ENCODE measurements around the gene PHKG2.
"Not testable (repeated sequence)": the region's sequence is repeated elsewhere in the genome, so short reads cannot be mapped to it uniquely, and the experiment has no call there.

PHKG2 gene, protein sequence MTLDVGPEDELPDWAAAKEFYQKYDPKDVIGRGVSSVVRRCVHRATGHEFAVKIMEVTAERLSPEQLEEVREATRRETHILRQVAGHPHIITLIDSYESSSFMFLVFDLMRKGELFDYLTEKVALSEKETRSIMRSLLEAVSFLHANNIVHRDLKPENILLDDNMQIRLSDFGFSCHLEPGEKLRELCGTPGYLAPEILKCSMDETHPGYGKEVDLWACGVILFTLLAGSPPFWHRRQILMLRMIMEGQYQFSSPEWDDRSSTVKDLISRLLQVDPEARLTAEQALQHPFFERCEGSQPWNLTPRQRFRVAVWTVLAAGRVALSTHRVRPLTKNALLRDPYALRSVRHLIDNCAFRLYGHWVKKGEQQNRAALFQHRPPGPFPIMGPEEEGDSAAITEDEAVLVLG

DNA sequence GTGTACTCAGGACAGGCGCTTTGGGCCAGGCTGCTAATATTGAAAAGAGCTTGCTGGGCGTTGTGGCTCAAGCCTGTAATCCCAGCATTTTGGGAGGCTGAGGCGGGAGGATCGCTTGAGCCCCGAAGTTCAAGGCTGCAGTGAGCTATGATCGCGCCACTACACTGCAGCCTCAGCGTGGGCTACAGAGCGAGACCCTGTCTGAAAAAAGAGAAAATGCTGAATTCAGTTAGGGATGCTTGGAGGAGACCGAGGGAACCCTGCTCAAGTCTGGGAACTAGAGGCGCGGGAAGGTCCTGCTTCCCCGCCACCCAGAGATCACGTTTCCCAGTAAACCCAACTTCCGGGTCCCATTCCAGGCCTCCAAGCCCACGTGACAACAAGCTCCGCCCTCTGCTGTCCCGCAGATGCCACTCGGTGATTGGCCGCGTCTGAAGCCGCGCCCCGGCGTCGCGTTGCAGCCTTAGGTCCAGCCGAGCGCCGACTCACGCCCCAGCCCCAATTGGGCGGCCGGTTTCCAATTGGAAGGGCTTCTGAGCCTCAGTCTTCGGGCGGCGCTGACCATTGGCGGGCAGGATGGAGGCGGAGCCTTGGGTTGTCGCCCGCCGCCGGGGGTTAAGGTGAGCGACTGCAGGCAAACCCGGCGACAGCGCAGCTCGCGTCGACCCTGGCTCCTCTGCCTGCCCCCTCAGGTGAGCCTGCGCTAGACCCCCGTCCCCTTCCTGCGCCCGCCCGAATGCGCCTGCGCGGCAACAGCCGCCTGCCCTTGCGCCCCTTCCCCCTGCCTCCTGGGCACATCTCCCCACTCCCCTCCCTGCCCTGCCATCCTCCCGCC is at the start of gene PHKG2:
Gene PHKG2 (plus strand): TSS at position 627 of the 835 bp plus-strand sequence. CDS start 396 bp downstream, outside the sequence.
- peak; percentile 98 for DNase-seq

DNA sequence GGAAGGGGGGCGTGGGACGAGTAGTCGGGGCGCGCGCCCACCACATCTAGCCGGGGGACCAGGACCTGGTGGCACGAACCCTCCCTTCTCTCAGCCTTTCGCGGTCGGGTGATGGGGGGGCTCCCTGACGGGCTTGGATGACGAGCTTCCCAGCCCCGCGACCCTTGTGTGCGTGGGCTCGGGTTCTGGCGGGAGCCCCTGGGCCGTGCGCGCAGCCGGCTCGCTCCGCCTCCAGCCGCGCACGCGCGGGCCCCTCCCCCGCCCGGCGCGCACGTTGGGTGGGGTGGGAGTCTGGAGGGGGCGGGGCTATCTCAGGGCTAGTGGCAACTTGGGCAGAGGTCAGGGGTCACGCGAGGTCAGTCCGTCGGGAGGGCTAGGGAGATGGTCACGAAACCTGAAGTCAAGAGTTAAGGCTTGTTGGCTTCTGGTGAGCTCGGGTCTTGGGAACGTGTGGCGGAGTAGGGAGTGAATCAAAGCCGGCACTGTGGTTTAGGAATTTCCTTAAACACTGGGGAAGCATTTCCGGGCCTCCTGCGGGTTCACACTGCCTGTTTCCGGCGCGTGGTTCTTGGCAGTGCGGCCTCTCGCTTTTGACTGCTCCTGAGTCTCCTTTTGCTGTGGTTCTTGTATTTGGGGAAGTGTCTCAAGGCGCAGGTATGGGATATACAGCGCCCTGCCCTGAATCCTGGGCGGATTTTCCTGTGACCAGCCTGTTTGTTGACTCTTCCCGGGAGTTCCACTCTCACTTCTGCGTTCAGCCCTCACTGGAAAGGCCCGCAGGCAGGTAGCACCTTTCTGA is 49.2 kb upstream of the PHKG2 start, which contains the start of gene SRCAP:
Gene SRCAP (plus strand): TSS at position 356 of the 799 bp plus-strand sequence. CDS start 1,654 bp downstream, outside the sequence.
- peak; percentile 89 for DNase-seq

DNA sequence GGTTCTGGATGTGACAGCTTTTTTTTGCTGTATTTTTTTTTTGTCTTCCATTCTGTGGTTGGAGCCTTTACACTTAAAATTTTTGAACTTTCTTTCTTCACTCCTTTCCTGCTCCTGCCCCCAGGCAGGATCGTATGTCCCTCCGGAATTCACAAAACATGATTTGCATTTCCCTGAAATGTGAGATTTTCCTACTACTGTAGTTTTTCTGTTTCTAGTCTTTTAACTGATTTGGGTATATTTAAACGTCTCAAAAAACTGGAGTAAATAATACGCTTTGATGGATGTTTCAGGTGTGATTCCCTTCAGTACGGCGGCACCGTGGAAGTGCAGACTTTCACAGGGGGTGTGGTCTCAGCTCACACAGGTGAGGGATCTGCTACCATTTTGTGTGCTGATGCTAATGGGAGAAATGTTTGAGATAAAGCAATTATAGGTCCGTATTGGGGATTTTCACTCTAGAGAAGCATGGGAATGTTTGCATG is 48.6 kb upstream of the PHKG2 start:
- DNase-seq = no peak

DNA sequence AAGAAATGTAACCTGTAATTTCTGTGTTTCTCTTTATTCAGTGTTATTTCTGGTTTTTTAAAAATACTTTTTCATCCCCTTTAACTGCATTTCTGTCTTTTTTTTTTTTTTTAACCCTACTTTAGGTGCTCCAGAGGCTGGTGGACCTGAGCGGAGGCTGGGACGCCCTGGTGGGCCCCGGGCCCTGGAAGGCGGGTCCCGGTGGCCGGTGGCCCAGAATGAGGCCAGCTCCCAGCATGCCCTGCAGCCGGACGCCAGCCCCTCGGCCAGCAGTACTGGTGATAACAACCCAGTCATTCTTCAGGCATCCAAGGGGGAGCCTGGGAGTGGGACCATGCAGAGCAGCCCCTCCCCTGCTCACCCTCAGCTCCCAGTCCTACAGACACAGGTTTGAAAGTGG is 47.7 kb upstream of the PHKG2 start:
- DNase-seq = no peak

DNA sequence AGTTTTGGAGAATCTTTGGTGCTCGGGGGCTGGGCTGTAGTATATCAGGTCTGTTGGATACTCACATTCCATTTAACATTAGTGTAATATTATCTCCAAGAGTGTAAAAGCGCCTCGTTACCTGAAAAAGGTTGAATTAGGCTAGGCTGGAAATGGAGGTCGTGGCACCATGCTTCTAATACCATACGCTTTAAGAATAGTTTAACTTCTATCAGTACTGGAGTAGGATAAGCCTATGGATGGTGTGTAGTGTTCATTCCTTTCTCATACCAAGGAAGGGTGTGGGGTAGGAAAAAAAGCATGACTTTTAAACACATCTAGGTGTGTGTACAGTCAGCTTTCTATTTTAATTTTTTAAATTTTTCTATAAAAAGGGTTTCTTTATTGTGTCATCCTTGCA is 47.3 kb upstream of the PHKG2 start:
- no peak for DNase-seq

DNA sequence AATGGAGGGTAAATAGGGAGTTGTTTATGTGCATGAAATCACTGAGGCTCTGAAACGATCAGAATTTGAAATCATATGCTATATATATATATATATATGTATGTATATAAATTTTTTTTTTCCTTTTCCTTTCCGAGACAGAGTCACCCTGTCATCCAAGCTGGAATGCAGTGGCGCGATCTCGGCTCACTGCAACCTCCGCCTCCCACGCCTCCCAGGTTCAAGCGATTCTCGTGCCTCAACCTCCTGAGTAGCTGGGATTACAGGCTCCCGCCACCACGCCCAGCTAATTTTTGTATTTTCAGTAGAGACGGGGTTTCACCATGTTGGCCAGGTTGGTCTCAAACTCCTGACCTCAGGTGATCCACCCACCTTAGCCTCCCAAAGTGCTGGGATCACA is 45.2 kb upstream of the PHKG2 start:
- DNase-seq = not testable (repeated sequence)

DNA sequence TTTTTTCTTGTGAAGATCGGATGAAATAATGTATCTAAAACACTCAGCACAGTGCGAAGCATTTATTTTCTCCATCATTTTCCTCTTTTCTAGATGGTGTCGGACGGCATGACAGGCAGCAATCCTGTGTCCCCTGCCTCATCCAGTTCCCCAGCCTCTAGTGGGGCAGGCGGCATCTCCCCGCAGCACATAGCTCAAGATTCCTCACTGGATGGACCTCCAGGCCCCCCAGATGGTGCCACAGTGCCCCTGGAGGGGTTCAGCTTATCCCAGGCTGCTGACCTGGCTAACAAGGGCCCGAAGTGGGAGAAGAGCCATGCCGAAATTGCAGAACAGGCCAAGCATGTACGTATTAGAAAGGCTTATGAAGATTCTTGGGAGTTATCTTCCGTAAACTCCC is 44.3 kb upstream of the PHKG2 start:
- DNase-seq = no peak

DNA sequence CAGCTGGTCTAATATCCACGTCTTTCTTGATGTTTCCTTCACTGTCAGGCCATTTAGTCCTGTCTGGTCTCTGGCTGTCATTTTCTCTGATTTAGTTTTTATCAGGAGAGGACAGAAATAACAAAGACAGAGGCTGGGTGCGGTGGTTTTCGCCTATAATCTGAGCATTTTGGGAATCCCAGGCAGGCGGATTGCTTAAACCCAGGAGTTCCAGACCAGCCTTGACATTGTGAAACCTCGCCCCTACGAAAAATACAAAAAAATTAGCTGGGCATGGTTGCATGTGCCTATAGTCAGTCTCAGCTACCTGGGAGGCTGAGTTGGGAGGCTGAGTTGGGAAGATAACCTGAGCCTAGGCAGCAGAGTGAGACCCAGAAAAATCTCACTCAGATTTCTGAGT is 42.2 kb upstream of the PHKG2 start:
- no peak for DNase-seq

DNA sequence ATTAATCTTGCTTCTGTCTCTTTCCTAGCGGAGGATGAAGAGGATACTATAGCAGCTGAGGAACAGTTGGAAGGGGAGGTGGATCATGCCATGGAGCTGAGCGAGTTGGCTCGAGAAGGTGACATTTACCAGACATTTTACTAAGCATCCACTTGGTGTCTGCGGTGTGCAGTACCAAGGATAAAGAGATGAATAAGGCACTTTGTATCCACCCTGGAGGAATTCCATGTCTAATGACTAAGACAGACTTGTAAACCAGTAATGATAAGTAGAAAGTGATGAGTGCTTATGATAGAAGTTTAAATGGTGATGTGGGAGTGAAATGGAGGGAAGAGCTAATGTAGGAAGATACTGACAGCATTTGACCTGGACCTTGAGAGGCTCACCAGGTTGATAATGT is 37.3 kb upstream of the PHKG2 start:
- DNase-seq = no peak

DNA sequence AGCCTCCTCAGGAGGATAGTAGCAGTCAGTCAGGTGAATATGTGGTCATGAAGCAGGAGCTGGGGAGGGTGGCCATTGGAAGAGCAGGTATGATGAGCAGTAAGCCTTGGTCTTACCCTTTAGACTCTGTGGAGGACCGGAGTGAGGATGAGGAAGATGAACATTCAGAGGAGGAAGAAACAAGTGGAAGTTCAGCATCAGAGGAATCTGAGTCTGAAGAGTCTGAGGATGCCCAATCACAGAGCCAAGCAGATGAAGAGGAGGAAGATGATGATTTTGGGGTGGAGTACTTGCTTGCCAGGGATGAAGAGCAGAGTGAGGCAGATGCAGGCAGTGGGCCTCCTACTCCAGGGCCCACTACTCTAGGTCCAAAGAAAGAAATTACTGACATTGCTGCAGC is 36.5 kb upstream of the PHKG2 start:
- DNase-seq = no peak

DNA sequence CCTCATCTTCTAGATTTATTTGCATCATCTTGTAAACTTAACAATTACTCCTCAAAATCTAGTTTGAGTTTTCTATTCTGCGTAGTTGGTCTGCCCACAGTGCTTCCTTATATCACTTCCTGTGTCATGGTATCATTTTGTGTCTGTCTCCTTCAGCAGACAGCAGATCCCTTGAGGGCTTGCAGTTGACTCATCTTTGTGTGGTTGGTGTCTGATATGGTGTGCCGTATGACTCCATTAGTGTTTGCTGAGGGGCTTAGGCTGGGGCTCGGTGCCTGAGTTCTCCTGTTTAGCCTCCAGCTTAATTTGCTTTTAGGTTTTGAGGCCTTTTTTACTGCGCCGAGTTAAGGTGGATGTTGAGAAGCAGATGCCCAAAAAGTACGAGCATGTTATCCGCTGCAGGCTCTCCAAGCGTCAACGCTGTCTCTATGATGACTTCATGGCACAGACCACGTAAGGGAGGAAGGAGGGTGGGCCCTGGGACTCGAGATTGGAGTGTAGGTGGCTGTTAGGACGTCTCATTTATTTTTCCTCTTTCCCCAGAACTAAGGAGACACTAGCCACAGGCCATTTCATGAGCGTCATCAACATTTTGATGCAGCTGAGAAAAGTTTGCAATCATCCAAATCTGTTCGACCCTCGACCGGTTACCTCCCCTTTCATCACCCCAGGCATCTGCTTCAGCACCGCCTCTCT is 32.3 kb upstream of the PHKG2 start:
- peak; percentile 50 for DNase-seq

DNA sequence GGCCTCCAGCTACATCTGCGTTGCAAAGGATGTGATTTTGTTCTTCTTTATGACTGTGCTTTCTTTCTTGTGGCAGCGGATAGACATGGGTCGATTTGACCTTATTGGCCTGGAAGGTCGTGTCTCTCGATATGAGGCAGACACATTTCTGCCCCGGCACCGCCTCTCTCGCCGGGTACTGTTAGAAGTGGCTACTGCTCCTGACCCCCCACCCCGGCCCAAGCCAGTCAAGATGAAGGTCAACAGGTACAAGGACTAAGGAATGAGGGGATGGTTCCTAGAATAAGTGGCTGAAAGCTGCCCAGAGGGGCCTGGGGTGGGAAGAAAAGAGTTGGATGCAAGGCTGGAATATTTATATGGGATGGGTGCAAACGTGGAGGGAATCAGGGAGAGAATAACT is 28.1 kb upstream of the PHKG2 start:
- no peak for DNase-seq

DNA sequence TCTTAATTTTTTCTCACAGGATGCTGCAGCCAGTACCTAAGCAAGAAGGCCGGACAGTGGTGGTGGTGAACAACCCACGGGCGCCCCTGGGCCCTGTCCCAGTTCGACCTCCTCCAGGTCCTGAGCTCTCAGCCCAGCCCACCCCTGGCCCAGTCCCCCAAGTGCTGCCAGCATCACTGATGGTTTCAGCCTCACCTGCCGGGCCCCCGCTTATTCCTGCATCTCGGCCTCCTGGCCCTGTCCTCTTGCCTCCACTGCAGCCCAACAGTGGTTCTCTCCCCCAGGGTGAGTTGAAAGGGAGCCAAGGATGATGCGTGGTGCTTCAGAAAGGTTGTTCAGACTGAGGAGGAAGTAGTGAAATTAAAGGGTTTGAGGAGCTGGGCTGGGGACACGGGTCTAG is 27.5 kb upstream of the PHKG2 start:
- no peak for DNase-seq

DNA sequence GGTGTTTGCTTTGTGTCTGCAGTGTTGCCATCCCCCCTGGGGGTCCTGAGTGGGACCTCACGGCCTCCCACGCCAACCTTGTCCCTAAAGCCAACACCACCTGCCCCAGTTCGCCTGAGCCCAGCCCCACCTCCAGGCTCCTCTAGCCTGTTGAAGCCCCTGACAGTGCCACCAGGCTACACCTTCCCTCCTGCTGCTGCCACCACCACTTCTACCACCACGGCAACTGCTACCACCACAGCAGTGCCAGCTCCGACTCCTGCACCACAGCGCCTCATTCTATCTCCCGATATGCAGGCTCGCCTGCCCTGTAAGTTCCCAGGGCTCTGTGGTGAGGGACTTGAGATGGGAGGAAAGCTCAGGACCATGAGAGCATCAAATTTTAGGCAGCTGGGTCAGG is 27.1 kb upstream of the PHKG2 start:
- no peak for DNase-seq

DNA sequence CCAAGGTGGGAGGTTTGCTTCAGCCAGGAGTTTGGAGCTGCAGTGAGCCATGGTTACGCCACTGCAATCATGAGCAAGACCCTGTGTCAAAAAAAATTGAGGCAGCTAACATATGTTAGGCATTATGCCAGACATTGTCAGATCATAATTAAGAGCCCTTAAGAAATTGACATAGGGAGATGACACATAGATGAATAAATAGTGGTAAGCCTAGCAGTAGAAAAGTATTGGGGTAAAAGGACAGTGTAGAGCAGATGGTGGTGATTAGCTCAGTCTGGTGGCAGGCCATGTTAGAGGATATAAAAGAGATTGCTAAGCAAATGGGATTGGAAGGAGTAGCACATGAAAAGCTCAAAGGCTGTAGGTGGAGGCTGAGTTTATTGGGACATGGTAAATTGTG is 26.6 kb upstream of the PHKG2 start:
- DNase-seq = no peak

DNA sequence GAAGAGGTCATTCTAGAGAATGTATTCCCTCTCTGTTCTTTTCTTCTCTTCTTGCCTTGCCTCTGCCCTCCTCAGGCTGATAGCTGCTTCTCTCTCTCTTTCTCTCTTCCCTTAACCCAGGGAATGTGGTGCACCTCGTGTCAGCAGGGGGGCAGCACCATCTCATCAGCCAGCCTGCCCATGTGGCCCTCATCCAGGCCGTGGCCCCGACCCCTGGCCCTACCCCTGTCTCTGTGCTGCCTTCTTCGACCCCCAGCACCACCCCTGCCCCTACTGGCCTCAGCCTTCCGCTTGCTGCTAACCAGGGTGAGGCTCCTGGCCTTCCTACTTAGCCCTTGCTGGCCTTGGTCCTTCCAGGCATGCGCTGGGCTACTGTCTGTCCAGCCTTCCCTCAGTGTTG is 25.8 kb upstream of the PHKG2 start:
- DNase-seq = no peak

DNA sequence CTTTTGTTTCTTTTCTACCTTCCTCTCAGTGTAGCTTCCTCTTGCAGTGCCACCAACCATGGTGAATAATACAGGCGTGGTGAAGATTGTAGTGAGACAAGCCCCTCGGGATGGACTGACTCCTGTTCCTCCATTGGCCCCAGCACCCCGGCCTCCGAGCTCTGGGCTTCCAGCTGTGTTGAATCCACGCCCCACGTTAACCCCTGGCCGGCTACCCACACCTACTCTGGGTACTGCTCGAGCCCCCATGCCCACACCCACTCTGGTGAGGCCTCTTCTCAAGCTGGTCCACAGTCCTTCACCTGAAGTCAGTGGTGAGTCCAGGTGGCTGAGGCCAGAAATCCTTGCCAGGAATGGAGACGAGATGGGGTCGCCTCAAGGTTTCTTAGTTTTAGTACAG is 25.3 kb upstream of the PHKG2 start:
- DNase-seq = no peak

DNA sequence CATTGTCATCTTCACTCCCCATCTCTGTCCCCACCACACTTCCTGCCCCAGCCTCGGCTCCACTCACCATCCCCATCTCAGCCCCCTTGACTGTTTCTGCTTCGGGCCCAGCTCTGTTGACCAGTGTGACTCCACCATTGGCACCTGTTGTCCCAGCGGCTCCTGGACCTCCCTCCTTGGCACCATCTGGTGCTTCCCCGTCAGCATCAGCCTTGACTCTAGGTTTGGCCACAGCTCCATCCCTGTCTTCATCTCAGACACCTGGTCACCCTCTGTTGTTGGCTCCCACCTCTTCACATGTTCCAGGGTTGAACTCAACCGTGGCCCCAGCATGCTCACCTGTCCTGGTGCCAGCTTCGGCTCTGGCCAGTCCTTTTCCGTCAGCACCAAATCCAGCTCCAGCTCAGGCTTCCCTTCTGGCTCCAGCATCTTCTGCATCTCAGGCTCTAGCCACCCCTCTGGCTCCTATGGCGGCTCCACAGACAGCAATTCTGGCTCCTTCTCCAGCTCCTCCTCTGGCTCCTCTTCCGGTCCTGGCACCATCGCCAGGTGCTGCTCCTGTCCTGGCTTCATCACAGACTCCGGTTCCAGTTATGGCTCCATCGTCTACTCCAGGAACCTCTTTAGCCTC is 24.4 kb upstream of the PHKG2 start:
- no peak for DNase-seq

DNA sequence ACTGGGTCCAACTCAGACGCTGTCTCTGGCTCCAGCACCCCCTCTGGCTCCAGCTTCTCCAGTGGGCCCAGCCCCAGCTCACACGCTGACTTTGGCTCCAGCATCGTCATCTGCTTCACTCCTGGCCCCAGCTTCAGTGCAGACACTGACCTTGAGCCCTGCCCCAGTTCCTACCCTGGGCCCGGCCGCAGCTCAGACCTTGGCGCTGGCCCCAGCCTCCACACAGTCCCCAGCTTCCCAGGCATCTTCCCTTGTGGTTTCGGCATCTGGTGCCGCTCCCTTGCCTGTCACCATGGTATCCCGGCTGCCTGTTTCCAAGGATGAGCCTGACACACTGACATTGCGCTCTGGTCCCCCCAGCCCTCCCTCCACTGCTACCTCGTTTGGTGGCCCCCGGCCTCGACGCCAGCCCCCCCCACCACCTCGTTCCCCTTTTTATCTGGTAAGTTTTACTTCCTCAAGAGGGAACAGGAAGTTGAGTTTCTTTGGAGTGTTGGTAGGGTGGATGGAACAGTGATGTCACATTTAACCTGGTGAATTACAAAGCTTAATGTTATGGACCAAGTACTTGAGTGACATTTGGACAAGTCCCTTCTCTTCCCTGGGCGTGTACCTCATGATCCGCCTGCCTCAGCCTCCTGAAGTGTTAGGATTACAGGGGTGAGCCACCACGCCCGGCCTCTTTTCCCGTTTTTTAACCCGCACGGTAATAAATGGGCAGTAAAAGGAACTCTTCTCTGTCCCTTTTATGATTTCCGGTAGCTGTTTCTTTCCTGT is 23.4 kb upstream of the PHKG2 start:
- no peak for DNase-seq

DNA sequence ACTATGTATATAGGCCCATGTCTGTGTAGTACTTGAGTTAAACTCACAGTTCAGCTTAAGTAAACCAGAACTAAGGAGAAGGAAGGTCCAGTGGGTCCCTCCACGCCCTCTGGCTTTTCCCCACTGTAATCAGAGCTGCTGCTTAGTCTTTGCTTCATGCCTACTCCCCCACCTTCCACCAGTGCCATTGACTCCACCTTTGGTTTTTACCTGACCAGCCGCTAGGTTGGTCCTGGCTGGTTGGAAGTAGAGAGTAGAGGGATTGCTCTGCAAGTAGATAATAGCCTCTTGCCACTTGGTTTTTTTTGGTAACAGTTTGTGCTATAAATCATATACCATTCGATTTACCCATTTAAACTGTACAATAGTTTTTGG is 22.8 kb upstream of the PHKG2 start:
- DNase-seq = no peak

DNA sequence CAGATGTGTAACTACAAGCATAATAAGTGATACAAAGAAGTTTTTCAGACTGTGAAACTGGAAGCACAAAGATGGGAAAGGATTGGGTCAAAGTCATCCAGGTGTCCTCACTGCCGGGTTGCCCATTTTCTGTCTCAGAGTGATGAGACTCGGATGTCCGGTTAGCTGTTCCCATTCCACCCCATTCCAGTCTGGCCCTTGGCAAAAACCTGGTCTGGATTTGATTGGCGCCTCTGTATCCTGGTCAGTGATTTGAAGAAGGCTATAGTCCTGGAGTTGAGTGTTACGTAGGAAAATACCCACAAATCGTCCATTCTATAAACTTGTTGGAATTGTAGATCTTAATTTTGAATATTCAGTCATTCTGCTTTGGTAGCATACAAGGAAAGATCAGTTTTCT is 19.9 kb upstream of the PHKG2 start:
- DNase-seq = no peak

All from CD4-positive, alpha-beta T cell treated with Interleukin-6 for 4 hours (primary cell).